Duodenal mucosa (tissue), 2 donors: Measurements from ENCODE around the gene AKR1C4.

Experiments used
- H3K27ac ChIP-seq: one replicate; pipeline ENCODE4 v1.7.0; 2013; ENCODE audit warnings: low read depth, low read length
- H3K27me3 ChIP-seq, 2 donors: one replicate each; pipeline ENCODE4 v1.7.0; 2013; ENCODE audit warnings: low read length in 2 of 2, control low read depth in 1 of 2; ENCODE audit not compliant: insufficient read depth in 2 of 2, control insufficient read depth in 1 of 2
- H3K36me3 ChIP-seq, 2 donors: one replicate each; pipeline ENCODE4 v1.7.0; 2013; ENCODE audit warnings: low read length in 2 of 2, control low read depth in 1 of 2; ENCODE audit not compliant: insufficient read depth in 2 of 2, control insufficient read depth in 1 of 2
- H3K4me1 ChIP-seq, 2 donors: one replicate each; pipeline ENCODE4 v1.7.0; 2013; ENCODE audit warnings: low read length in 2 of 2, control low read depth in 1 of 2; ENCODE audit not compliant: insufficient read depth in 2 of 2, control insufficient read depth in 1 of 2
- H3K4me3 ChIP-seq, 2 donors: one replicate each; pipeline ENCODE4 v1.7.0; 2013; ENCODE audit warnings: low read length in 2 of 2, low read depth in 1 of 2
- H3K9ac ChIP-seq, 2 donors: one replicate each; pipeline ENCODE4 v1.7.0; 2013; ENCODE audit warnings: low read length in 2 of 2, low read depth in 1 of 2
- H3K9me3 ChIP-seq, 2 donors: one replicate each; pipeline ENCODE4 v1.7.0; 2013; ENCODE audit warnings: low read length in 2 of 2, control low read depth in 1 of 2; ENCODE audit not compliant: control insufficient read depth in 1 of 2

Gene AKR1C4

GRCh38 chr10:5259952-5260578, 63.4 kb downstream of the AKR1C4 start:
- Histone ChIP-seq H3K9me3 (no peaks in the 10 kb centered on the region), H3K36me3 (no peaks in the 10 kb centered on the region), H3K4me3 (no peak overlapping the region), H3K27me3 (no peaks in the 10 kb centered on the region), H3K9ac (no peak overlapping the region), H3K4me1 (no peaks in the 10 kb centered on the region), H3K27ac (no peak overlapping the region)

- H3K27ac ChIP-seq = no peak overlapping the region
- no peaks in the 10 kb centered on the region for H3K36me3 ChIP-seq
- H3K27me3 ChIP-seq = no peaks in the 10 kb centered on the region
- H3K9ac ChIP-seq = no peak overlapping the region
- H3K4me1 ChIP-seq = no peaks in the 10 kb centered on the region
- peaks cover 0 to under 1% of the 10 kb centered on the region in 2 donors for H3K9me3 ChIP-seq
- H3K4me3 ChIP-seq = no peak overlapping the region
These were observed 64.2 kb downstream of the AKR1C4 start for GRCh38 chr10:5260828-5261227.

GRCh38 chr10:5265139-5265538, 68.5 kb downstream of the AKR1C4 start:
- Histone ChIP-seq H3K27ac (no peak overlapping the region), H3K27me3 (no peaks in the 10 kb centered on the region), H3K9me3 (peaks cover 0 to 13% of the 10 kb centered on the region in 2 donors), H3K36me3 (no peaks in the 10 kb centered on the region), H3K9ac (no peak overlapping the region), H3K4me1 (no peaks in the 10 kb centered on the region), H3K4me3 (no peak overlapping the region)

DNA sequence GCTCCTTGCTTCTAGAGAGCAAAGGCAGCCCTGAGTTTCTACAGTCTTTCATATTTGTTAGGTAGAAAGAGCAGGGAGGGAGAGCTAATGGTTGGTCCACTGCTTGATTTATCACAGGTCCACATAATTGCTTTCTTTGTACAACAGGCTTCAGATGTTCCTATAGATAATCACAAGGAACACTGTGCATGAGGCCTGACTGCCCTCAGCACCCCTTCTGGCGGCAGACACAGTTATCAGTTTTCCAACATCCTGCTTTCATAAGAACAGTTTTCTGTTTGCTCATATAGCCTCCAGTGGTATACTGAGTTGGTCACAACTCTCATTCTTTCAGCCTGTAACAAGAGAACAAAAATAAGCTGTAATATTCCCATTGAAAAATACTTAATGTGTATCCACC, 69.7 kb downstream of the AKR1C4 start:
- no peaks in the 10 kb centered on the region for H3K4me1 ChIP-seq
- H3K36me3 ChIP-seq = no peaks in the 10 kb centered on the region
- H3K27me3 ChIP-seq = no peaks in the 10 kb centered on the region
- no peak overlapping the region for H3K4me3 ChIP-seq
- H3K9ac ChIP-seq = no peak overlapping the region
- peaks cover 0 to 13% of the 10 kb centered on the region in 2 donors for H3K9me3 ChIP-seq
- H3K27ac ChIP-seq = no peak overlapping the region

- H3K4me3 ChIP-seq = no peak overlapping the region
- H3K36me3 ChIP-seq = no peaks in the 10 kb centered on the region
- H3K27me3 ChIP-seq = no peaks in the 10 kb centered on the region
- no peak overlapping the region for H3K27ac ChIP-seq
- peaks cover 0 to 13% of the 10 kb centered on the region in 2 donors for H3K9me3 ChIP-seq
- H3K4me1 ChIP-seq = no peaks in the 10 kb centered on the region
- no peak overlapping the region for H3K9ac ChIP-seq
These were observed 70.2 kb downstream of the AKR1C4 start for GRCh38 chr10:5266804-5267203.

- H3K9me3 ChIP-seq = peaks cover 0 to 13% of the 10 kb centered on the region in 2 donors
- no peaks in the 10 kb centered on the region for H3K27me3 ChIP-seq
- no peak overlapping the region for H3K9ac ChIP-seq
- no peaks in the 10 kb centered on the region for H3K4me1 ChIP-seq
- H3K4me3 ChIP-seq = no peak overlapping the region
- H3K36me3 ChIP-seq = no peaks in the 10 kb centered on the region
- H3K27ac ChIP-seq = no peak overlapping the region
These were observed 71.6 kb downstream of the AKR1C4 start for GRCh38 chr10:5268234-5268633.
